ENCODE results near the gene TTC3. TPM values are rescaled to one million over a fixed set of nuclear protein-coding genes. Genes with fewer than 3 reads are reported as not detected.

TTC3 gene
- total RNA-seq, 1 experiment from 2014 or later = 71.5 TPM

- peaks cover 0 to 2% of the 10 kb centered on the region in 2 experiments; a peak in 2 of 4 replicates for H3K4me1 ChIP-seq (ENCODE audit: control insufficient read depth in 1 of 2, insufficient read depth in 2 of 2, low read length in 2 of 2)
- H3K4me2 ChIP-seq (ENCODE audit: low read length) = no peak overlapping the region
- TF ChIP-seq MAX (IDR thresholded peaks at IDR 0.05) (no peak), TCF7L2 (IDR thresholded peaks at IDR 0.05; ENCODE audit: borderline replicate concordance, extremely low read depth, insufficient read depth, insufficient read length) (no peak), ELF1 (IDR thresholded peaks at IDR 0.05; ENCODE audit: borderline replicate concordance, low read depth) (no peak), EZH2 (IDR thresholded peaks at IDR 0.05) (no peak), CTCF (IDR thresholded peaks at IDR 0.05 in 2 of 3, conservative IDR thresholded peaks at IDR 0.05 in 1 of 3; ENCODE audit: borderline replicate concordance in 1 of 3, insufficient read depth in 1 of 3, low read depth in 2 of 3, low read length in 2 of 3) (no peak), JUND (IDR thresholded peaks at IDR 0.05) (no peak), EZH2phosphoT487 (IDR thresholded peaks at IDR 0.05; ENCODE audit: borderline replicate concordance) (no peak), ATF3 (IDR thresholded peaks at IDR 0.05) (no peak), YY1 (IDR thresholded peaks at IDR 0.05; ENCODE audit: extremely low read depth, insufficient replicate concordance, low read depth, low read length) (no peak), ZFX (IDR thresholded peaks at IDR 0.05) (no peak), CBX3 (IDR thresholded peaks at IDR 0.05; ENCODE audit: low read depth) (no peak), SIN3A (IDR thresholded peaks at IDR 0.05; ENCODE audit: low read depth) (no peak), EGR1 (IDR thresholded peaks at IDR 0.05; ENCODE audit: low read depth) (no peak), POLR2AphosphoS5 (IDR thresholded peaks at IDR 0.05; ENCODE audit: low read depth, low read length) (no peak), ZNF274 (IDR thresholded peaks at IDR 0.05; ENCODE audit: low read depth, low read length) (no peak)
- DNase-seq (ENCODE audit: low read depth, low spot score) (no peak), ATAC-seq (no peak)
- ChIA-PET POLR2A (no interaction called here), RAD21 (ENCODE audit: low non-redundant PET in 1 of 2, low total read pairs in 2 of 2, uncharacterized antibody in 2 of 2, unreplicated experiment in 2 of 2) (no interaction called here), CTCF (no interaction called here)
- H3K9me2 ChIP-seq (ENCODE audit: insufficient read depth) = no peaks in the 10 kb centered on the region
- H2AFZ ChIP-seq (ENCODE audit: low read depth, low read length, poor library complexity, severe bottlenecking) = no peak overlapping the region
- no peaks in the 10 kb centered on the region for H3K9me3 ChIP-seq (ENCODE audit: control insufficient read depth in 1 of 2, insufficient read depth in 1 of 2, low read depth in 1 of 2, low read length in 2 of 2)
- BruUV-seq (replicated peaks) = no TSS peak
- no peaks in the 10 kb centered on the region for H3K27me3 ChIP-seq (ENCODE audit: insufficient read depth, low read length)
- H3K36me3 ChIP-seq (ENCODE audit: control insufficient read depth in 1 of 2, insufficient read depth in 2 of 2, low read length in 2 of 2) = peaks cover 24 to 26% of the 10 kb centered on the region in 2 experiments; a peak in 3 of 4 replicates
- intact Hi-C loops (cut with micrococcal nuclease) = no loop called here
- no peaks in the 10 kb centered on the region for H4K20me1 ChIP-seq (ENCODE audit: insufficient read depth)
- no peak overlapping the region for H3K27ac ChIP-seq (ENCODE audit: low read depth, low read length)
- H3K9ac ChIP-seq (ENCODE audit: low read length) = no peak overlapping the region
- H3K4me3 ChIP-seq (replicated peaks in 1 of 2; ENCODE audit: low read depth in 1 of 2, low read length in 2 of 2) = no peak overlapping the region
- H3K79me2 ChIP-seq (ENCODE audit: insufficient read depth, low read length) = no peaks in the 10 kb centered on the region; the same call in 1 of the 2 replicates
These were observed 153.2 kb downstream of the TTC3 start for GRCh38 chr21:37226041-37226920.

All from HCT116 (cell line).